H1 (cell line): ENCODE measurements around the gene PLCB1. TPM values are rescaled to one million over a fixed set of nuclear protein-coding genes. Genes with fewer than 3 reads are reported as not detected.

ENCODE experiments used
- CTCF ChIA-PET: fragments of 300-600 bp; sonication (Branson Sonifier 250); formaldehyde crosslinking; loops from one replicate; lab custom pipeline; 2021; ENCODE audit not compliant: partially characterized antibody; lab: Charles Lee
- POLR2A ChIA-PET: fragments of 300-600 bp; sonication (Branson Sonifier 250); formaldehyde crosslinking; loops from one replicate; lab custom pipeline; 2021; ENCODE audit warnings: inconsistent platforms; ENCODE audit not compliant: partially characterized antibody; lab: Charles Lee
- DNase-seq, 2 experiments: peaks; one replicate each; pipeline versions ENCODE4 v3.0.0 to v3.0.0-alpha.2; 2010 to 2022; ENCODE audit warnings: low spot score in 2 of 2, low read depth in 1 of 2, mixed read lengths in 1 of 2
- FAIRE-seq: peaks from 2 replicates; lab custom pipeline; 2011; peaks lifted over from hg19 to GRCh38; lab: Jason Lieb, UNC
- H2AFZ ChIP-seq: 2 replicates; pipeline ENCODE4 v1.8.1; 2012; ENCODE audit warnings: low read length, inconsistent platforms
- H2AK5ac ChIP-seq: 2 replicates; pipeline ENCODE4 v1.6.1; 2013; ENCODE audit warnings: low read depth, low read length
- H2BK120ac ChIP-seq: replicated peaks from 2 replicates; pipeline ENCODE3; 2013; ENCODE audit warnings: low read depth, low read length, inconsistent platforms
- H2BK12ac ChIP-seq: 2 replicates; pipeline ENCODE4 v1.6.1; 2013; ENCODE audit warnings: low read depth, low read length
- H2BK15ac ChIP-seq: 2 replicates; pipeline ENCODE4 v1.6.1; 2013; ENCODE audit warnings: low read length
- H2BK20ac ChIP-seq: 2 replicates; pipeline ENCODE4 v1.6.1; 2013; ENCODE audit warnings: low read length
- H2BK5ac ChIP-seq: 2 replicates; pipeline ENCODE4 v1.6.1; 2013; ENCODE audit warnings: low read depth, low read length
- H3K14ac ChIP-seq: 2 replicates; pipeline ENCODE4 v1.6.1; 2013; ENCODE audit warnings: inconsistent platforms; ENCODE audit not compliant: insufficient read length
- H3K18ac ChIP-seq: 2 replicates; pipeline ENCODE4 v1.6.1; 2013; ENCODE audit warnings: low read length; ENCODE audit errors: extremely low read depth
- H3K23ac ChIP-seq: 2 replicates; pipeline ENCODE4 v1.6.1; 2013; ENCODE audit warnings: inconsistent platforms; ENCODE audit not compliant: insufficient read length
- H3K23me2 ChIP-seq: 2 replicates; pipeline ENCODE4 v1.6.1; 2013; ENCODE audit warnings: low read depth, low read length
- H3K27ac ChIP-seq: 2 replicates; pipeline ENCODE4 v1.6.1; 2011; ENCODE audit warnings: low read depth, low read length, inconsistent platforms
- H3K27me3 ChIP-seq, 4 experiments: replicated peaks in 1 of 4; 1 replicate in 1 of 4; 2 replicates in 3 of 4; pipeline versions ENCODE4 v1.6.1 to v1.8.1; 2011 to 2013; ENCODE audit warnings: low read length in 3 of 4, mild to moderate bottlenecking in 3 of 4, inconsistent platforms in 2 of 4, mixed read lengths in 2 of 4, moderate library complexity in 1 of 4; ENCODE audit not compliant: control insufficient read depth in 3 of 4, insufficient read depth in 3 of 4; ENCODE audit errors: extremely low read depth in 1 of 4
- H3K36me3 ChIP-seq, 4 experiments: 2 replicates each; pipeline versions ENCODE4 v1.6.1 to v1.8.1; 2011 to 2013; ENCODE audit warnings: mild to moderate bottlenecking in 4 of 4, low read length in 3 of 4, moderate library complexity in 2 of 4, control low read depth in 1 of 4, inconsistent platforms in 1 of 4; ENCODE audit not compliant: insufficient read depth in 4 of 4, control insufficient read depth in 2 of 4
- H3K4ac ChIP-seq: replicated peaks from 2 replicates; pipeline ENCODE3; 2013; ENCODE audit warnings: low read length, low read depth, mixed read lengths, inconsistent platforms; ENCODE audit not compliant: insufficient read length
- H3K4me1 ChIP-seq, 4 experiments: replicated peaks in 1 of 4; 1 replicate in 1 of 4; 2 replicates in 3 of 4; pipeline versions ENCODE4 v1.6.1 to v1.8.1; 2011 to 2013; ENCODE audit warnings: low read length in 3 of 4, inconsistent platforms in 2 of 4, mixed read lengths in 1 of 4; ENCODE audit not compliant: insufficient read depth in 4 of 4, control insufficient read depth in 3 of 4
- H3K4me2 ChIP-seq, 2 experiments: 2 replicates each; pipeline versions ENCODE4 v1.6.1 to v1.8.1; 2011 to 2013; ENCODE audit warnings: low read depth in 2 of 2, low read length in 2 of 2, control low read depth in 1 of 2, inconsistent platforms in 1 of 2, mild to moderate bottlenecking in 1 of 2; ENCODE audit not compliant: insufficient read depth in 1 of 2
- H3K4me3 ChIP-seq, 4 experiments: fragments of 200-600, 300-600 bp in 1 of 4; sonication (generic), shearing (Covaris generic), sonication (Bioruptor Twin) in 1 of 4; 2 replicates each; pipeline versions ENCODE4 v1.5.1 to v1.8.1; 2011 to 2016; ENCODE audit warnings: low read length in 4 of 4, low read depth in 3 of 4, control low read depth in 2 of 4, inconsistent platforms in 2 of 4, mild to moderate bottlenecking in 2 of 4, mixed read lengths in 1 of 4, moderate library complexity in 1 of 4; ENCODE audit not compliant: insufficient read depth in 2 of 4; ENCODE audit errors: extremely low read depth in 1 of 4
- H3K56ac ChIP-seq: replicated peaks from 2 replicates; pipeline ENCODE3; 2013; ENCODE audit warnings: low read depth, mild to moderate bottlenecking, mixed read lengths, low read length, inconsistent platforms; ENCODE audit not compliant: insufficient read length
- H3K79me1 ChIP-seq: 2 replicates; pipeline ENCODE4 v1.6.1; 2013; ENCODE audit warnings: low read depth, low read length, control low read depth
- H3K79me2 ChIP-seq, 2 experiments: 2 replicates each; pipeline versions ENCODE4 v1.6.1 to v1.8.1; 2012 to 2013; ENCODE audit warnings: low read length in 2 of 2, mild to moderate bottlenecking in 2 of 2, inconsistent platforms in 1 of 2; ENCODE audit not compliant: insufficient read depth in 2 of 2, control insufficient read depth in 1 of 2
- H3K9ac ChIP-seq, 4 experiments: replicated peaks in 1 of 4; 1 replicate in 1 of 4; 2 replicates in 3 of 4; pipeline versions ENCODE4 v1.6.1 to v1.8.1; 2011 to 2013; ENCODE audit warnings: low read depth in 3 of 4, low read length in 3 of 4, control low read depth in 2 of 4, mild to moderate bottlenecking in 2 of 4, moderate library complexity in 2 of 4, inconsistent platforms in 1 of 4; ENCODE audit errors: extremely low read depth in 1 of 4
- H3K9me3 ChIP-seq, 2 experiments: 2 replicates each; pipeline versions ENCODE4 v1.6.1 to v1.8.1; 2012 to 2013; ENCODE audit warnings: mild to moderate bottlenecking in 2 of 2, moderate library complexity in 2 of 2, control low read depth in 1 of 2, inconsistent platforms in 1 of 2, low read depth in 1 of 2, low read length in 1 of 2, mixed read lengths in 1 of 2; ENCODE audit not compliant: insufficient read depth in 2 of 2
- H4K20me1 ChIP-seq, 2 experiments: replicated peaks in 1 of 2; 2 replicates each; pipeline versions ENCODE3 to v1.8.1; 2011 to 2013; ENCODE audit warnings: inconsistent platforms in 2 of 2, low read length in 2 of 2, mild to moderate bottlenecking in 1 of 2; ENCODE audit not compliant: insufficient read depth in 2 of 2, control insufficient read depth in 1 of 2
- H4K5ac ChIP-seq: 2 replicates; pipeline ENCODE4 v1.6.1; 2013; ENCODE audit warnings: low read length, low read depth, mixed read lengths, inconsistent platforms; ENCODE audit not compliant: insufficient read length
- H4K8ac ChIP-seq: 2 replicates; pipeline ENCODE4 v1.8.0; 2013; ENCODE audit warnings: mild to moderate bottlenecking, moderate library complexity, low read length, inconsistent platforms; ENCODE audit not compliant: insufficient read depth; ENCODE audit errors: extremely low read depth
- H4K91ac ChIP-seq: replicated peaks from 2 replicates; pipeline ENCODE3; 2013; ENCODE audit warnings: low read length, mixed read lengths, inconsistent platforms; ENCODE audit not compliant: insufficient read length
- BCL11A ChIP-seq, 2 experiments: IDR thresholded peaks; one replicate each; pipeline ENCODE4 v1.6.1; 2011; ENCODE audit warnings: low read depth in 2 of 2, low read length in 2 of 2, mild to moderate bottlenecking in 2 of 2
- CTBP2 ChIP-seq: IDR thresholded peaks from 2 replicates; pipeline ENCODE4 v1.7.0; 2011; ENCODE audit warnings: borderline replicate concordance, mild to moderate bottlenecking, moderate library complexity, mixed read lengths, low read length; ENCODE audit not compliant: insufficient read depth, insufficient read length
- EZH2 ChIP-seq: fragments of 200-600 bp; sonication (generic); IDR thresholded peaks from 2 replicates; pipeline ENCODE4 v1.7.1; 2012; ENCODE audit warnings: low read depth, mild to moderate bottlenecking, moderate library complexity, low read length, inconsistent platforms; ENCODE audit not compliant: severe bottlenecking
- GABPA ChIP-seq: IDR thresholded peaks from 2 replicates; pipeline ENCODE4 v1.6.1; 2011; ENCODE audit warnings: mild to moderate bottlenecking, low read length, moderate library complexity, borderline replicate concordance; ENCODE audit not compliant: insufficient read depth
- MAFK ChIP-seq: IDR thresholded peaks from 2 replicates; pipeline ENCODE4 v1.6.1; 2012; ENCODE audit warnings: low read depth, mild to moderate bottlenecking, improper control_type of control experiment, low read length
- RXRA ChIP-seq: IDR thresholded peaks from 2 replicates; pipeline ENCODE4 v1.6.1; 2011; ENCODE audit warnings: low read depth, mild to moderate bottlenecking, low read length, moderate library complexity; ENCODE audit not compliant: insufficient read depth
- SAP30 ChIP-seq: fragments of 300-600 bp; sonication (generic); IDR thresholded peaks from 2 replicates; pipeline ENCODE4 v1.7.1; 2012; ENCODE audit warnings: low read length, moderate library complexity, mild to moderate bottlenecking, inconsistent platforms; ENCODE audit not compliant: insufficient read depth, insufficient replicate concordance
- SIN3A ChIP-seq, 2 experiments: IDR thresholded peaks in 1 of 2; conservative IDR thresholded peaks in 1 of 2; 2 replicates each; pipeline ENCODE4 v1.6.1; 2011 to 2012; ENCODE audit warnings: low read length in 2 of 2, improper control_type of control experiment in 1 of 2, low read depth in 1 of 2, mild to moderate bottlenecking in 1 of 2
- SIX5 ChIP-seq: IDR thresholded peaks from 2 replicates; pipeline ENCODE4 v1.6.1; 2011; ENCODE audit warnings: mild to moderate bottlenecking, low read depth, low read length
- SP2 ChIP-seq: IDR thresholded peaks from 2 replicates; pipeline ENCODE4 v1.6.1; 2012; ENCODE audit warnings: mild to moderate bottlenecking, low read length, inconsistent platforms
- TBP ChIP-seq: IDR thresholded peaks from 2 replicates; pipeline ENCODE4 v1.6.1; 2011; ENCODE audit warnings: low read depth, low read length, improper control_type of control experiment
- TCF12 ChIP-seq: IDR thresholded peaks from 2 replicates; pipeline ENCODE4 v1.6.1; 2011; ENCODE audit warnings: low read depth, mild to moderate bottlenecking, low read length
- YY1 ChIP-seq: IDR thresholded peaks from 2 replicates; pipeline ENCODE4 v1.6.1; 2011; ENCODE audit warnings: low read depth, mild to moderate bottlenecking, low read length
- ZNF274 ChIP-seq: IDR thresholded peaks from 2 replicates; pipeline ENCODE4 v1.7.0; 2012; ENCODE audit warnings: low read length, borderline replicate concordance; ENCODE audit errors: extremely low read depth
- WGBS, 2 experiments: shearing (Covaris generic) in 1 of 2; methylation state at CpG; one replicate each; pipeline versions ENCODE4 v1.1.6 to v1.1.7; 2013 to 2015; ENCODE audit warnings: low lambda C conversion rate in 2 of 2, mixed read lengths in 2 of 2, inconsistent platforms in 1 of 2, low coverage in 1 of 2, missing lambda C conversion rate in 1 of 2; ENCODE audit not compliant: insufficient replicate concordance in 2 of 2, insufficient coverage in 1 of 2, insufficient read length in 1 of 2; ENCODE audit errors: extremely low coverage in 1 of 2, missing lambda C conversion rate in 1 of 2; 5-methylcytosine and 5-hydroxymethylcytosine counted together
- polyA plus RNA-seq, 7 experiments: library from polyadenylated mRNA; depleted of rRNA in 3 of 7; stranded (reverse) in 5 of 7; unstranded in 2 of 7; fragments of >200 nt in 5 of 7; fragments of 200-250 nt in 2 of 7; gene quantifications; 1 replicate in 5 of 7; 2 replicates in 1 of 7; 4 replicates in 1 of 7; pipeline versions ENCODE4 v1.2.1 to v1.2.3, GENCODE V29; 2011 to 2013; ENCODE audit warnings: missing spikeins in 2 of 7, mixed read lengths in 2 of 7
- total RNA-seq: library from RNA; stranded (reverse); fragmentation: NEBNext Ultra II Directional; extraction: Animal tissue kit (Norgen Biotek cat#: 25700); gene quantifications from 2 replicates; pipeline ENCODE4 v1.2.1, GENCODE V29; 2021
- TF ChIP-seq, protein P1 (sequence below): IDR thresholded peaks from 2 replicates; pipeline ENCODE4 v1.6.1; 2012; ENCODE audit warnings: inconsistent platforms

PLCB1 gene
- total and polyA plus RNA-seq, 2 of the 8 experiments (the other 6 are each of a cell fraction or from before 2014, with no cell fraction given), result 2.6 to 9.1 TPM

DNA sequence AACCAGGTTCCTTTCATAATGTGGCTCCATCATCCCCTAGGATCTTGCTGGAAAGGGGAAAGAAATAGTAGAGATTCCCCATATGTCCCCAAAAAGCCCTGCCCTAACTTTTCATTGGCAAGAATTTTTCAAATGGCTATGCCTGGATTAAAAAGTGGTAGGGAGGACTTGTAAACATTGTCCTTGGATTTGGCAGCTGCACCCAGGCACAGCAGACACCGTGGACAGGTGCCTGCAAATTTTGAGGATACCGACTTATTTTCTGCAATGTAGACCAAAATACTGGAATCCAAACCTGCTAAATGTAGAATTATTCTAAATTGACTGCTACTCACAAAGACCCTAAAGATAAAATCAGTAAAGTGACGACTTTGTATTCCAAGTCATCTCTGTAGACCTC lies 733.6 kb downstream of the PLCB1 start:
- Histone ChIP-seq H3K23ac (no peak overlapping the region), H4K20me1 (no peaks in the 10 kb centered on the region), H2BK120ac (no peak overlapping the region), H3K36me3 (no peaks in the 10 kb centered on the region), H3K4ac (no peak overlapping the region), H3K18ac (no peak overlapping the region), H3K9ac (no peak overlapping the region), H3K4me2 (no peak overlapping the region), H3K23me2 (no peaks in the 10 kb centered on the region), H4K5ac (no peak overlapping the region), H3K9me3 (no peaks in the 10 kb centered on the region), H3K27me3 (no peaks in the 10 kb centered on the region), H4K8ac (no peak overlapping the region), H3K79me2 (no peaks in the 10 kb centered on the region), H2BK15ac (no peak overlapping the region), H3K4me3 (no peak overlapping the region), H3K14ac (no peak overlapping the region), H2AK5ac (no peak overlapping the region), H2AFZ (no peak overlapping the region), H3K79me1 (no peaks in the 10 kb centered on the region), H3K27ac (no peak overlapping the region), H3K56ac (no peak overlapping the region), H2BK20ac (no peak overlapping the region), H3K4me1 (peaks cover 0 to 5% (median 3%) of the 10 kb centered on the region in 4 experiments; a peak in 4 of 7 replicates), H2BK12ac (no peak overlapping the region), H2BK5ac (no peak overlapping the region), H4K91ac (no peak overlapping the region)
- ChIA-PET CTCF (no interaction called here), POLR2A (no interaction called here)
- FAIRE-seq (no peak), DNase-seq (no peak)
- TF ChIP-seq, protein P1, sequence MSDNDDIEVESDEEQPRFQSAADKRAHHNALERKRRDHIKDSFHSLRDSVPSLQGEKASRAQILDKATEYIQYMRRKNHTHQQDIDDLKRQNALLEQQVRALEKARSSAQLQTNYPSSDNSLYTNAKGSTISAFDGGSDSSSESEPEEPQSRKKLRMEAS, result no peak
- no peak for TF ChIP-seq ZNF274
- TF ChIP-seq TBP, result no peak
- TF ChIP-seq BCL11A (IDR thresholded peaks at IDR 0.05; ENCODE audit: low read depth in 2 of 2, low read length in 2 of 2), result no peak
- TF ChIP-seq SP2, result no peak
- no peak for TF ChIP-seq SIN3A (conservative IDR thresholded peaks at IDR 0.05 in 1 of 2, IDR thresholded peaks at IDR 0.05 in 1 of 2; ENCODE audit: low read depth in 1 of 2, low read length in 2 of 2)
- TF ChIP-seq YY1, result no peak
- TF ChIP-seq MAFK, result no peak
- TF ChIP-seq EZH2, result no peak
- TF ChIP-seq RXRA, result no peak
- TF ChIP-seq TCF12, result no peak
- no peak for TF ChIP-seq CTBP2
- no peak for TF ChIP-seq SIX5
- TF ChIP-seq GABPA, result no peak
- TF ChIP-seq SAP30, result no peak
- WGBS, 2 experiments, result 90% methylated on average over 3 of the region's 3 CpGs; no CpG with 5 or more reads in 1 of the 2 experiments
